ENCODE results near the gene CARD10.

The CARD10 gene

GRCh38 chr22:37496651-37497050 is 22.6 kb downstream of the CARD10 start:
- H3K27ac ChIP-seq: no peak overlapping the region
- no peak overlapping the region for H3K4me3 ChIP-seq
- DNase-seq (ENCODE audit: low spot score): no peak
- no peak for TF ChIP-seq CTCF (IDR thresholded peaks at IDR 0.05)

GRCh38 chr22:37493979-37494378 is 25.2 kb downstream of the CARD10 start:
- no peak for TF ChIP-seq CTCF (IDR thresholded peaks at IDR 0.05)
- DNase-seq (ENCODE audit: low spot score): no peak
- Histone ChIP-seq H3K4me3 (no peak overlapping the region), H3K27ac (no peak overlapping the region)

- no peak for DNase-seq (ENCODE audit: low spot score)
- Histone ChIP-seq H3K4me3 (no peak overlapping the region), H3K27ac (no peak overlapping the region)
- no peak for TF ChIP-seq CTCF (IDR thresholded peaks at IDR 0.05)
Measured at GRCh38 chr22:37492428-37493344, 26.5 kb downstream of the CARD10 start.

- Histone ChIP-seq H3K4me3 (no peak overlapping the region), H3K27ac (no peak overlapping the region)
- no peak for DNase-seq (ENCODE audit: low spot score)
- no peak for TF ChIP-seq CTCF (IDR thresholded peaks at IDR 0.05)
Measured at GRCh38 chr22:37491559-37492427, 27.4 kb downstream of the CARD10 start.

- no peak for DNase-seq (ENCODE audit: low spot score)
Measured at GRCh38 chr22:37491106-37491505, 28.1 kb downstream of the CARD10 start.

GRCh38 chr22:37489983-37490382 is 29.2 kb downstream of the CARD10 start:
- Histone ChIP-seq H3K27ac (no peak overlapping the region), H3K4me3 (no peak overlapping the region)
- no peak for DNase-seq (ENCODE audit: low spot score)
- TF ChIP-seq CTCF (IDR thresholded peaks at IDR 0.05): no peak

More at GRCh38 chr22:37491106-37491505, 28.1 kb downstream of the CARD10 start:
- H3K4me3 ChIP-seq: no peak overlapping the region
- no peak for TF ChIP-seq CTCF (IDR thresholded peaks at IDR 0.05)
- H3K27ac ChIP-seq: no peak overlapping the region

Data from coronary artery (tissue), 2 donors.